Measurements from ENCODE around the gene QPCTL. TPM values are rescaled to one million over a fixed set of nuclear protein-coding genes. Genes with fewer than 3 reads are reported as not detected.

Gene QPCTL
- total and polyA plus RNA-seq, 8 donors, result 1.7 to 33.6 (median 7.2) TPM

DNA sequence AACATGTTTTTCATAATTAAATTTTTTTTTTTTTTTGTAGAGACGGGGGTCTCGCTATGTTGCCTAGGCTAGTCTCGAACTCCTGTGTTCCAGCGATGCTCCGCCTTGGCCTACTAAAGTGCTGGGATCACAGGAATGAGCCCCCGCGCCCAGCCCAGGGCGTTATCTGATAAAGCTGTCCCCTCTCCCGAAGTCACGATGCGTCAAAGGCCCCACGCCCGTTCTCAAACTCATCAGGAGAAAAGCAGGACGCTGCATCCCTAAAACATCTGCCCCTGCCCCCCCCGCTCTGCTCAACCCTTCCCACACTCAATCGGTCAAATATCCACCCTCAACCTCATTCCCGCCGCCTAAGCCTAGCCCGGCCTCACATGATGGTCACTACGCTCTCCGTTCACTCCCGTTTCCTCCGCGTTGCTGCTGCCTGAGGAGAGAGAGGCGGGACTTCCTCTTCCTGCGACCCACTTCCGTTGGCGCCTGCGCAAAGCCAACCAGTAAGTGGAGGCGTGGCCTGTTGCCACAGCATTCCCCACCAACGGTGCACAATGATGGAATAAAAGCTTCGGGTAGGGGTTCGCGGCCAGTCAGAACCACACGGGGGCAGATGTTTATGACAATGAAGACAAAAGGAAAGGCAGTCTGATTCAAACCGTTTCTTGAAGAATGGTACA is 815 bp upstream of the QPCTL start, which contains the start of gene SNRPD2:
SNRPD2 (minus strand) TSS at position 438 of the 671 bp plus-strand sequence; CDS start at position 373, 65 bp downstream.
- H3K4me1 ChIP-seq, result peaks cover 7 to 29% (median 24%) of the 10 kb centered on the region in 4 donors
- peak within 1 kb of the TSS; percentile 93 to 96 (median 95) for H3K27ac ChIP-seq
- intact Hi-C loops (cut with DNase I; ENCODE audit: low total_unique reads), result no loop called here
- peak within 1 kb of the TSS; percentile 62 to 88 (median 87) for H3K4me3 ChIP-seq
- H3K27me3 ChIP-seq, result no peaks in the 10 kb centered on the region
- peaks cover 24 to 43% (median 42%) of the 10 kb centered on the region in 4 donors for H3K36me3 ChIP-seq
- no peaks in the 10 kb centered on the region for H3K9me3 ChIP-seq
- 0 to 2% (median 0%) methylated on average over 36 of the region's 36 CpGs for WGBS, 5 donors
- TF ChIP-seq, protein P1, sequence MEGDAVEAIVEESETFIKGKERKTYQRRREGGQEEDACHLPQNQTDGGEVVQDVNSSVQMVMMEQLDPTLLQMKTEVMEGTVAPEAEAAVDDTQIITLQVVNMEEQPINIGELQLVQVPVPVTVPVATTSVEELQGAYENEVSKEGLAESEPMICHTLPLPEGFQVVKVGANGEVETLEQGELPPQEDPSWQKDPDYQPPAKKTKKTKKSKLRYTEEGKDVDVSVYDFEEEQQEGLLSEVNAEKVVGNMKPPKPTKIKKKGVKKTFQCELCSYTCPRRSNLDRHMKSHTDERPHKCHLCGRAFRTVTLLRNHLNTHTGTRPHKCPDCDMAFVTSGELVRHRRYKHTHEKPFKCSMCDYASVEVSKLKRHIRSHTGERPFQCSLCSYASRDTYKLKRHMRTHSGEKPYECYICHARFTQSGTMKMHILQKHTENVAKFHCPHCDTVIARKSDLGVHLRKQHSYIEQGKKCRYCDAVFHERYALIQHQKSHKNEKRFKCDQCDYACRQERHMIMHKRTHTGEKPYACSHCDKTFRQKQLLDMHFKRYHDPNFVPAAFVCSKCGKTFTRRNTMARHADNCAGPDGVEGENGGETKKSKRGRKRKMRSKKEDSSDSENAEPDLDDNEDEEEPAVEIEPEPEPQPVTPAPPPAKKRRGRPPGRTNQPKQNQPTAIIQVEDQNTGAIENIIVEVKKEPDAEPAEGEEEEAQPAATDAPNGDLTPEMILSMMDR (IDR thresholded peaks at IDR 0.05), result no peak
- TF ChIP-seq EP300 (IDR thresholded peaks at IDR 0.05), result no peak
- TF ChIP-seq POLR2AphosphoS5 (IDR thresholded peaks at IDR 0.05), result peak; percentile 93 to 97 (median 97)
- peak in 2 of 4 donors; percentile 63 to 84 for TF ChIP-seq POLR2A (IDR thresholded peaks at IDR 0.05)
- peak; percentile 94 to 98 for DNase-seq

DNA sequence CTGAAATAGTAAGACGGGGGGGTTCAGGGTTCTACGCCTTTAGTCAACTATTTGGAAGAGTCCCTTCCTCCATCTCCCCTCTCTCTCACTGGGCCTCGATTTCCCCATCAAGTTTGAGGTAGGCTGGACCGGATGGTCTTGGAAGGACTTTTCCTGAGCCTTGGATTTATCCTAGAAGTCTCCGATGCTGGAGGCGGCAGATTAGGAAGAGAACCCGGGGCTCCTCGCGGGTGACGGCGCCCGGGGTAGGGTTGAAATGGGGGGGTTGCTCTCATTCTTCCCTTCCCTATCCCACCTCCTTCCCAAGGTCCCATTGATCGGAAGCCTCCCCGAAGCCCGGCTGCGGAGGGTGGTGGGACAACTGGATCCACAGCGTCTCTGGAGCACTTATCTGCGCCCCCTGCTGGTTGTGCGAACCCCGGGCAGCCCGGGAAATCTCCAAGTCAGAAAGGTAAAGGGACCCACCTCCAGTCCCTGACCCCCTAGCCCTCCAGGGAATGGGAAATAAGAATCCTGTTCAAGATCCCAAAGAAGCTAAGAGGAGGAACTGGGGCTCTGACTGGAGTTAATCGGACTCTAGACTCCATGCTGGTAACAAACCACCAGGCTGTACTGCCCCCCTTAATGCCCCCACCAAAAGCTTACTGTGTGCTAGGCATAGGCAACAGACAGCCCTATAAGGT is 781 bp downstream of the QPCTL start:
- Histone ChIP-seq H3K4me3 (peak overlapping the region; percentile 62 to 88 (median 87)), H3K9me3 (no peaks in the 10 kb centered on the region), H3K27me3 (no peaks in the 10 kb centered on the region), H3K4me1 (peaks cover 7 to 29% (median 24%) of the 10 kb centered on the region in 4 donors), H3K36me3 (peaks cover 9 to 38% (median 32%) of the 10 kb centered on the region in 4 donors), H3K27ac (peak overlapping the region; percentile 93 to 96 (median 95))
- DNase-seq, result peak; percentile 86 to 89
- TF ChIP-seq POLR2AphosphoS5 (IDR thresholded peaks at IDR 0.05) (peak in 1 of 3 donors; percentile 8), POLR2A (IDR thresholded peaks at IDR 0.05) (no peak), EP300 (IDR thresholded peaks at IDR 0.05) (no peak)
- TF ChIP-seq, protein P1 (IDR thresholded peaks at IDR 0.05), result peak in 5 of 7 experiments; percentile 51 to 90 (median 86)
- WGBS, 5 donors, result 1 to 3% (median 1%) methylated on average over 17 to 22 of the region's 22 CpGs
- intact Hi-C loops (cut with DNase I; ENCODE audit: low total_unique reads), result no loop called here

DNA sequence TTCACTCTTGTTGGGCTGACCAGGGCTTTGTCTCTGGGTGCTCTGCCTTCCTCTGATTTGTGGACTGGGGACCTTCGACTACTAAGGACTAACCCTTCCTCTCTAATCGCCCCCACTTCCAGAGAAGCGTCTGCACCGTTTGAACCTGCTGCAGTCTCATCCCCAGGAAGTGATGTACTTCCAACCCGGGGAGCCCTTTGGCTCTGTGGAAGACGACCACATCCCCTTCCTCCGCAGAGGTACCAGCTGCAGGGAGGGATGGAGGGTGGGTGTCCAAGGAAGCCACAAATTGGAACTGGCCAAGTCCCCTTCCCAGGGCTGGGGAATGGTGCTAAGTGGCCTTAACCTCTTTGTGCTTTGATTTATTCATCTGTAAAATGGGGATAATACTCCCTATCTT is 9.2 kb downstream of the QPCTL start:
- intact Hi-C loops (cut with DNase I; ENCODE audit: low total_unique reads), result no loop called here

GRCh38 chr19:45705115-45705514 is 12.6 kb downstream of the QPCTL start:
- DNase-seq, result no peak
- H3K4me3 ChIP-seq, result no peak overlapping the region
- WGBS, 5 donors, result 91 to 96% (median 94%) methylated on average over 9 of the region's 9 CpGs
- no peaks in the 10 kb centered on the region for H3K9me3 ChIP-seq
- peaks cover 7 to 33% (median 30%) of the 10 kb centered on the region in 4 donors for H3K36me3 ChIP-seq
- H3K4me1 ChIP-seq, result peaks cover 0 to 8% (median 0%) of the 10 kb centered on the region in 4 donors
- no peaks in the 10 kb centered on the region for H3K27me3 ChIP-seq
- intact Hi-C loops (cut with DNase I; ENCODE audit: low total_unique reads), result no loop called here
- TF ChIP-seq, protein P1 (IDR thresholded peaks at IDR 0.05), result no peak
- TF ChIP-seq POLR2AphosphoS5 (IDR thresholded peaks at IDR 0.05) (no peak), POLR2A (IDR thresholded peaks at IDR 0.05) (no peak), EP300 (IDR thresholded peaks at IDR 0.05) (no peak)
- no peak overlapping the region for H3K27ac ChIP-seq

More for the DNA sequence above, 9.2 kb downstream of the QPCTL start:
- WGBS, 5 donors, result 77 to 86% (median 80%) methylated on average over 7 of the region's 7 CpGs
- TF ChIP-seq EP300 (IDR thresholded peaks at IDR 0.05) (no peak), POLR2AphosphoS5 (IDR thresholded peaks at IDR 0.05) (no peak), POLR2A (IDR thresholded peaks at IDR 0.05) (no peak)
- TF ChIP-seq, protein P1 (IDR thresholded peaks at IDR 0.05), result no peak
- Histone ChIP-seq H3K36me3 (peaks cover 12 to 50% (median 42%) of the 10 kb centered on the region in 4 donors), H3K27me3 (no peaks in the 10 kb centered on the region), H3K9me3 (no peaks in the 10 kb centered on the region), H3K4me1 (no peaks in the 10 kb centered on the region), H3K27ac (no peak overlapping the region), H3K4me3 (no peak overlapping the region)
- no peak for DNase-seq
